NCI-H226 (cell line): ENCODE data around the gene LPP.

Experiments
- DNase-seq: peaks from one replicate; pipeline ENCODE4 v3.0.0-alpha.2; 2015

LPP gene

DNA sequence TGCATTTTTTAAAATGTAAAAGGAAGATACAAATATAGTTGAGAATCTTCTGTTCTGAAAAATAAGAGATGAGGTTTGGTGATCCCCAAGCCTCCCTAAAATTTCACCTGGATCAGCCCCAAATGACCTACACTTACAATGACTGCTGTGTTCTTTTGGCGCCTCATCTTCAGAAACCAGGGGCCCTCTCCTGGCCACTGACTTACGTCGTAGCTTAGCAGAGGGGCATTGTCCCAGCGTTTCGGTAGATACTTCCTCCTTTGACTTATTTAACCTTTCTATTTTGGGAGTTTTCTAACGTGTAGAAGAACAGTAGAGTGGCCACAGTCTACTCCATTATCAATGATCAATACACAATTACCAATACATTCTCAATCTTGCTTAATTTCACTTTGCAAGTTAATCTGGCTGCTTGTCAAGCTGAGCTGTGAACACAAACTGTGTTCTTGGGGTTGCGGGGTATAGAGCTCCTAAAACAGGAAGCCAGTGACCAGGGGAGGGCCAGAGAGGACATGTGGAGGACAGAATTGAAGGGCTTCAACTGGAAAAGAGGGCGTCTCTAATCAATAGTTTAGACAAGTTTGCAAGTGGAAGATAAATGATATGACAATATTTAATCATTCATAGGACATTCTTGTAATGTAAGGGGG, 419.5 kb downstream of the LPP start:
- DNase-seq, result no peak

DNA sequence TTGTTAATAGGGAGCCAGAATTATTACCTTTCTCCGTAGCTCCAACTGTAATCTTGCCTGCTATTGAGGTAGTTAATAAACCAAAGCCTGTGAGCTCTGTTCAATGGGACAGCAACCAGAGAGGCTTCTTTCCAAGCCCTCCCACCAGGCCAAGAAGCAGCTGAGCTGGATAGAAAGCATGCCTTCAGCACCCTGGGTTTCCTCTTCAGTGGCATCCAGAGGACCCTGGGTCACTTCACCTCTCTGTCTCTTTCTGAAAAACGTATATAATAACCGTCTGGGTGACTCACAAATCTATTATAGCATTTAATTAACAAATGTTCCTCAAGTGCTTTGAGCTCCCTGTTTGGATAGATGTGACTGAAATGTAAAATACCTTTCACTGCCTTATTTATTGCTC, 420.0 kb downstream of the LPP start:
- DNase-seq, result no peak

DNA sequence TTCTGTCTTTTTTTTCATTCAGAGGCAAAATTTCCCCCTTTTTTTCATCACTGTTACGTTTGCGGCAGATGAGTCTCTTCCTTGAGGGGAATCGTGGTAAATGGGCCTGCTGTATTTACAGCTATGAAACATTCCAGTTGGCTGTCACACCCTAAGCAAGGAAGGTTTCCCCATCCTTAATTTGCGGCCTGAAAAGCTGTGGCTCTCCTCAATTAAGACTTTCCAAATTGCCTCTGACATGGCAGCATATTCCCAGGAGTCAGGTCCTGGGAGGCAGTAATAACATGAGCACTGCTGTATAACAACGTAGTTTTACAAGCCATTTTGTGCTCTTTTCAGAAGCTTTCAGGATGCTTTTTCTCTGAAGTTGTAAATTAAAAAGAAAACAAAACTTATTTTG, 420.9 kb downstream of the LPP start:
- no peak for DNase-seq

DNA sequence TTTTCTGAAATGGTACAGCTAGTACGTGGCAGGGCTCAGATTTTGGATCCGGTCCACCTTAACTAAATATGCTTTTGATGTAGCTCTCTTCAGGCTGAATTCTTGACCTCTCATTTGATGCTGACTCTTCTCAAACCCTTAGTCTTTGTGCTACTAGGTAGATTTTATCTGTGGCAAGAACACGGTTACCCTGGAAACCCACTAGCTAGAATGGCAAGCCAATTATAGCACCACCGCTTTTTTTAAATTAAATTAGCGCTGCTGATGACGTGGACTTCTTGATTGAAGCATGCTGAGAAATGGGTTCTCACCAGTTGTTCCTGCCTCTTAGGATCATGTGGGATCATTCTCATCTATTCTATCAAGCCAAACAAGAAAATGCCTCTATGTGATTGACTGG, 421.5 kb downstream of the LPP start:
- DNase-seq, result no peak

DNA sequence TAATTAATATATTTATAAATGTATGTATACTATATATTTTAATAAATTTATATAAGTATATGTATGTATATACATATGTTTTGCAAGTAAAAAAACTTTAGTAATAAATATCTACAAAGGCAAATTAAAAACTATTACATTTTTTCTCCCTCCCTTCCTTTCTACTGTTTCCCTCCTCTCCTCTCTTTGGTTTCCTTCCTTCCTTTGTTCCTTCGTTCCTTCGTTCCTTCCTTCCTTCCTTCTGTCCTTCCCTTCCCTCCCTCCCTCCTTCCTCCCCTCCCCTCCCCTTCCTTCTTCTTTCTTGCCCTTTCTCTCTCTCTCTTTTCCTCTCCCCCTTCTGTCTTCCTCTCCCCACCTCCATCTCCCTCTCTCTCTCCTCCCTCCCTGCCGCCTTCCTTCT, 423.6 kb downstream of the LPP start:
- DNase-seq, result no peak

DNA sequence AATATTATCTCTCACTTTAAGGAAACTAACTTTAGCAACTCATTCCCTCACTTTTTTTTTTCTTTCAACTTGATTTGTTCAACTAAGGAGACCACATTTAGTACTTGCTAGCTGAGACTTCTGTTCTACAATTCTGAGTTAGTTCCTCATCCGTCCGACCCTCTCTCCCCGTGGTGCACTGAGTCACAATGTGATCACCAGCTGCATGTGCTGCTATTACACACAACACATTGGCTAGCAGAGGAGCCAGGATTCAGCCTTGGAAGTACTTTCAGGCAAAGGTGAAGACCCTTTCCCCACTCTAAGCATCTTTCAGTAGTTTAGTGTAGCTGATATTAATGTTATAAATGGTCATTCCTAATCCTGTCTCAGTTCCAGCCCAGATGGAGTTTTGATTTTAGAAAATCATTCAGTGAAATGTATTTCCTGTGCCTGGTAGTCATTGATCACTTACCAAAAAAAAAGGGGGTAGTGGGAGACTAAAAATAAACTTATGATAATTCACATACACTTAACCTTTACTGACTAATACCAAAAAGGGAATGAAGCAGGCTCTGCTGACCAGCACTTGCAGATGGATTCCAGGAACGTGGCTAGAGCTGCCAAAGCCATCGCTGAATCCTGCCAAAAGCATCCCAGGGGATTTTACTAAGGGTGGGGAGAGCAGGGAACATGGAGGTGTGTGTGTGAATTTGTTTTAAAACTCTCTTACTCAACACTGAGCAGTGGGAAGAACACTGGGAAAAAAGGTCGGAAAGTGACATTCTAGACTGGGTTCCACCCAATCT, 424.8 kb downstream of the LPP start:
- no peak for DNase-seq

DNA sequence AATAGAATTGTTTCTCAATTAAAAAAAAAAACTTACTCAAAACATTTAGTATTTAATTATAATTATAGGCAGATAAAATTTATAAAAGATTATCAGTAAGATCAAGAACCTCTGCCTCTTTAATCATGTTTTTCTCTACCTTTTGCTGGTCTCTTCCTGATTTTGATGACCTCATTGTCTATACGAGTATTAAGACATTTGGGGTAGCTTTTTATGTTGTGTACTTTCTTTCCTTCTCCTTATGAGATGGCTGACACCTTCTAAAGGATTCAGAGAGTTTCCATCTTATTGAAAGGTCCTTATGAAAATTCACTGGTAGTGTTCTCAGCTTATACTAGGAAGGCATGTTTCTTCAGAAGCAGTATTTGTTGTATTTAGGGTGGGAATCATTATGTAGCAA, 426.3 kb downstream of the LPP start:
- DNase-seq, result no peak

DNA sequence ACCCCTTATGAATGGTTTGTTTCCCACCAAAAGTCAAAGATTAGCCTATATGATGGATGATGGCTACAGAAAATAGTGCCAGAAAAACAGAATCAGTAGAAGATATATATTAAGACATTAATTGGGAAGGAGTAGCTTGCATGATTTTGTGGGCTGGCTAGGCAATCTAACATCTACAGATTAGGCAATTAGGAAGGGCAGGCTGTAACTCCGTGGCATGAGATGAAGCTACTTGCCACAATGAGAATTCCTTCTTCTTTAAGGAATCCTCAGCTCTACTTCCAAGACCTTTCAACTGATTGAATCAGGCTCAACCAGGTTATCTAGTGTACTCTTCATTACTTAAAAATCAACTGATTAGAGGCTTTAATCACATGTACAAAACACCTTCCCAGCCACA, 426.7 kb downstream of the LPP start:
- no peak for DNase-seq

DNA sequence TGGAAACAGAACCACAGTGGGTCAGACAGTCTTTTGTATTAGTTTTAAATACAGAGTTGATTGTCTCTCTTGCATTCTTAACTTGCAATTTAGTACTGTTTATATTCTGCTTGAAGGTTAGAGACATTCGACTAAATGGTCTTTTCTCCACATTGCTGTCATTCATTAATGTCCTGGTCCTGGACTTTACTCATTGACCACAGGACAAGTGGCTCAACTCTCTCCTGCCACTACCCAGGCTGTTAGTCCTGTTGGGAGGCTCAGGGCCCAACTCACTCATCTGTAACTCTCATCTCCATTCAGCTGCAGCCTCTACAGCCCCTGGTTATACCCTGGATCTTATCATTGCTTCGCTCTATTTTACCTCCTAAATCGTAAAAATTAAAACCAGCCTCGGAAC, 427.4 kb downstream of the LPP start:
- DNase-seq, result no peak

DNA sequence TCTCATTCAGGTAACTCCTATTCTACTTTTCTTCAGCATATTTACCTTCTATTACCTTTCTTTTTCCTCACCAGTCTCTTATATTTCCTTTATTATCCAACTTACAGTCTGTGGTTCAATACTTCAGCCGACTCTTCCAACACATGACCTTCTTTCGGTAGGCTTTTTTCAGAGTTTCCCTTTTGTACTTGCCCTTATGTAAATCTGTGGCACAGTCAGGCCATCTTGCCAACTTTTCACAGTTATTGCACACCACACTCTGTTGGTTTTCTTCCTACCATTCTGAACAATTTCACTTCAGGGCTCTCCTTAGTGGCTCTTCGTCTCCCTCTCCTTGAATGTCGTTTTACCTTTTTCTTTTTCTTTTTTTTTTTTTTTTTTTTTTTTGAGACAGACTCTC, 427.8 kb downstream of the LPP start:
- DNase-seq, result no peak

DNA sequence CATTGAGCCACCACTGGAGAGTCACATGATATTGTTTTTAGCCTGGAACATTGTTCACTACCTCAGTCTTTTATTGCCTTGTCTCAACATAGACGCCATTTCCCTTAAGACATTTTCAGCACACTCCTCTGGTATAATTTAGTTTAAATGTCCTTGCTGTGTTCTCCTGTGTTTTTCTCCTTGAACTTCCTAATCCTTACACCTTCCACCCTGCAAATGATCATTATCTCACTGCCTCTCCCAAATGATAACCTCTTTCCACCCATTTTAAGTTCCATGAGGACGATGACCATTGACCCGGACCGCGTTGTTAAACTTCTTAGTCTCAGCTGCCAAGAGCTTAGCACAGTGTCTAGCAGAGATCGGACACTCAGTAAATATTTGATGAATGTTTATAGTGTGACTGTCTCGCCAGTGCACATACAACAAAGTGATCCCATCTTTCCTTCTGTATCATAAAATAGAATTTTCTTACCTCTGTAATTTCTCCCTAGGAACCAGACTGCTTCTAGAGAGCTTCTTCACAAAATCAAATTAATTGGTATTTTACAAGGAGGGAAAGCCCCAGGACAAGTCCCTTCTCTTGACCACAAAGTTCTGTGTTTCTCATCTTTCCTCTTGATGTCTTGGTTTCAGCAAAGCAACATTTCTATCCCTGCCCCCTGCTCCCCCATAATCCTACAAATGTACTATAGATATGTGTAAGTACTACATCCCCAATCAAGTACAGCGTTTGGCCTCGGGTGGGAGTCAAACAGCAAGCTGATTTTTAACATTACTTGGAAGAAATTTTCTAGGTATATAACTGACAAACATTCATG, 429.6 kb downstream of the LPP start:
- DNase-seq, result no peak

DNA sequence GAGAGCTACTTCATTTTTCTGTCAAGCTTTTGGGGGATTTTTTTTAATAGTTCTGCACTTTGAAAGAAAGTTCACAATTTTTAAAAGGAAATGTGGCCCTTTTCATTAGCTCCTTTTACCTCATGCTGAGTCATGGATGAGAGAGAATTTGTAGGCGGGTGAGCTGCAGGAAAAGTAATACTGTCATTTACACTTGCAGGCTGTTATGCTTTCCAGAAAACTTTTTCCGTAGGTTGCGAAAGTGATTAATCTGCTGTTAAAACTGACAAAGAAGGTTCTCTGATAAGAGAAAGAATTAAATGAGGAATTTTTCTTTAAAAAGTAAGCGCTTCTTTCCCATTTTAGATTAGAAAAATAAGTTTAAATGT, 430.2 kb downstream of the LPP start:
- peak; percentile 74 for DNase-seq

DNA sequence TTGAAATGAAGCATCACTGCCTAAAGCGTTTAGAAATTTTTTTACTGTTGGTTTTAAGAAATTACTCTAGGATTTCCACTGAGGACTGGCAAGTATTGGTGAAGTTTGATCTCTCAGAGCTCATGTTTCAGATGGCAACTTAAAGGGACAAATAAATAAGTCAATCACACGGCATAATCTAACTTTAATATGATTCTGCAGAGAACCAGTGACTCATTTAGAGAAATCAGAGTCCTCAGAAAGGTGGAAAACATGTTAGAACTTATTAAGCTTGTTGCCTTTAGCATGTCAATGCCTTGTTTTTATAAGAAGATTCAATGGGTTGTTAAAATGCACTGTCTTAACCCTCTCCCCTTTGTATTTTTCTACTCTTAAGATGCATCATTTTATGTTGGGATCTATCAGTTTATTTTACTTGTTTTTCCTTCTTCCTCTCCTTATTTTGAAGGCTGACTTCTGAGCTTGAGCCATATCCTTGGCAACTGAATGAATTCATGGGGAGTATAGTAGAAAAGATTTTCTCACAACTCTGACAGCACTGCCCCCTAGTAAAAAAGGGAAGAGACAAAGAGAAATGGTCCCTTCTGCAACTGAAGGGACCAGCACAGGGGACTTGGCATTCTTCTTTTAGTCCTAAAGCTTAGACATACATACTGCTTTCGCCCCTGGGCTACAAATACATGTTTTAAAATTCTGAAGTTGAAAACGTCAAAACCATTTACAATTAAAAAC, 431.2 kb downstream of the LPP start:
- DNase-seq, result no peak

DNA sequence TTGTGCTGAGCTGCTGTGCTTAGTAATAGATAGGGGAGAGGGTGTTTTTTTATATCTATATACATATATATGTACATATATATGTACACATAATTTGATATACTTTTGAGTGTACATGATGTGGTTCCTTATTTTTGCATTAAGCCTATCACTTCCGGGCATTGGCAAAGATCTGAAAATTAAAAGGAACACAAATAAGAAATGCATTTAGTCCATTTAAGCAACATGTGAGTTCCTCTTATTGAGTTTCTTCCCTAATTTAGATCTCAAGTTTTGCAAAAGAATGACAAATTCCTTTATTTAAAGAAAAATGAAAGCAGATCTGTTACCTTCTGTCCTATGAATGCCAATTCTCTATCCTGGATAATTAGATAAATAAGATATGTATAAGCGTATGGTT, 435.1 kb downstream of the LPP start:
- DNase-seq, result no peak

DNA sequence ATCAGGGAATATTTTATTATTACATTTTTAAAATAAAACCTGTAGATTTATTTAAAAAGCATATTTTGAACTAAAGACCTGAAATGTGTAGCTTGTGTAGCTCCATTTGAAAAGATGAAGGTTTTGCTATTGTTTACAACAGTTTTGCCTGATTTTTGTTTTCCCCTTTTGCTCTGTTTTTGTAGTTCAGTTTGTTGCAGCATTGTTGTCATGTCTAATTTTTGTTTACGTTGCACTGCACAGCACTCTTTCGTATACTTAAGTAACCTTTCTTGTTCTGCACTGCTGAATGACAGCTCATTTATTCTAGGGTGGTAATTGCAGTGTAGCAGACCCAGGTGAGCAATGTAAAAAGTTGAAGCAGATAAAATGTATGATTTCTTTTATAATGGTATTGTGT, 435.8 kb downstream of the LPP start:
- DNase-seq, result no peak

DNA sequence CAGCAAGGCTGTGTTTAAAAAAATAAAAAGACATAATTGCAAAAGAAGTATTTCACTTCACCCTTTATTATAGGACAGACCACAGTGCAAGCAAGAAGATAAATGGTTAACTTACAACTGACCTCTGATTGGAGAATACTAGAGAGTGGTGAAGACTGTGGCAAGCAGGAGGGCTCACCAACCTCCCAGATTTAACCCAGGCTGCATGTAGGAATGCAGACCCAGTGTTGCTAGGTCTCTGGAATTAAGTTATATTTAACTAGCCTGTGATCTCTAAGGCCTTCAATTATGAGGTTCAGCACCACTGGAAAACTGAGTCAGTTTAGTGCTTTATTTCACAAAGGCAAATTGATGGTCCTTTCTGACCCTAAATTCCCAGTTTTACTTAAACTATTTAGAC, 436.6 kb downstream of the LPP start:
- no peak for DNase-seq

DNA sequence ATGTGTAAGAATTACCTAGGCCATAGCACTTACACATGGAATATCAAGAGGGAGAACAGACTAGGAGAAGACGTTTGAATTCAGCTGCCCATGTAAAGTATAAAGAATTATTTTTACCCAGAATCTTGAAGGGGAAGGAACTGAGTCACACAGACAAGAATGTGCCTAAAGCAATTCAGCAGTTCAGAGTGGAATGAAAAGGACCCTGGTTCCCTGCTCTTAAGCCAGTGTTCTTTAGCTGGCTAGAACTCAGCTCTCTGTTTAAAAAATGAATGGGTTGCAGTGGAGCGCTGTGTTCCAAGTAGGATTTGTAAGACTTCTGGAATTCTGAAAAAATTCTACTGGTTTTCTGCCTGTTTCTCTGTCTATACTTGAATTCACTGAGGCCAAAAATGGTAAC, 440.2 kb downstream of the LPP start:
- DNase-seq, result peak; percentile 85

DNA sequence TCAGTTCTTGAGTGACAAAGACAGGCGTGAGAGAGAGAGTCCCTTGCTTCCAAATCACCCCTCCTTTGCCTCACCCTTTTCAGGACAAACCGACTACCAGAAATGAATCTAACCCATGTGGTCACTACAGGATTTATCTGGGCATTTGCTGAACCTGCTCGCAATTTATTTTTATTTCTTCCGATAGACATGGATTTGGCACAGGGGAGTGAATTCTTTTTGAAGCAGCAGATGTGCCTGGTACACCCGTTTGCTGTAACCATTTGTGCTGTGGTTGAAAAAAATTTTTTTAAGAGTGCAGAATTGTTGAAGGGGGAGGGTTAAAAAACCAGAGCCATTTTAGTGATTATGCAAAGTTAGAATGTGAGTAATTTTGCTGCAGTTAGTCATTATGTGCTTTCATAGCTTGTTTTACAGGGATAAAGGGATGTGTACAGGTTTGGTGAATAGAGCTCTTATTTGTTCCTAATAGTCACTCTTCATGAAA, 442.0 kb downstream of the LPP start:
- DNase-seq, result peak; percentile 6

DNA sequence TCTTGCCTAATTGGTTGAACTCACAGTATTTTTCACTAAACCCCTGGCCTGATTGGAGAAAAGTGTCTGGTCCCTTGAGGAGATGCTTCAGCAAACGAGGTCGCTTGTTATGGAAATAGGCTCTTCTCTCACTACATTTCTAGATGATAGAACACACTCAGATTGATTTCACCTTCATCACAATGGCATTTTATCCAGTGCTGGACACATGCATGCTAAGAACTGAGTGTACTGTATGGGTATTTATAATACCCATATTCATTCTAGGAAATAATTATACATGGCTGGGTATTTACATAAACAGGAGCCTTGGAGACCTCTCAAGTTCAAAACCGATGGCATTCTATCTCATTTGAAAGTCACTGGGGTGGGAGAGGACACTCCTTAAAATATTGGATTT, 444.9 kb downstream of the LPP start:
- DNase-seq, result no peak

DNA sequence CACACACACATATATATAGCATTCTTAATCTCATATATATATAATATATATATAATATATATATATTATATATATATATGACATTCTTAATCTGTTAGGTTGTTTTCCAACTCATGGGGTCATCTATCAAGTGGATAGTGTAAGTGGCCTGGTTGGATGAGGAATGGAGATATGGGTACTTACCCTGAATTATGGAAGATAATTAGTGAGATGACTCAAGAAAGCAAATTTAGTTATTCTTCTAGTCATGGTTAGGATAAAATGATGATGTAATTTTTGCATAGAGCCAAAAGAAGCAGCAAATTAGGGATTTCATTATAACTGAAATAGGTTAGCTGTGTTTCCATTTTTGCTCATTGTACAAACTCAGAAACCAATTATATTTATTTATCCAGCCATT, 448.2 kb downstream of the LPP start:
- DNase-seq, result no peak

DNA sequence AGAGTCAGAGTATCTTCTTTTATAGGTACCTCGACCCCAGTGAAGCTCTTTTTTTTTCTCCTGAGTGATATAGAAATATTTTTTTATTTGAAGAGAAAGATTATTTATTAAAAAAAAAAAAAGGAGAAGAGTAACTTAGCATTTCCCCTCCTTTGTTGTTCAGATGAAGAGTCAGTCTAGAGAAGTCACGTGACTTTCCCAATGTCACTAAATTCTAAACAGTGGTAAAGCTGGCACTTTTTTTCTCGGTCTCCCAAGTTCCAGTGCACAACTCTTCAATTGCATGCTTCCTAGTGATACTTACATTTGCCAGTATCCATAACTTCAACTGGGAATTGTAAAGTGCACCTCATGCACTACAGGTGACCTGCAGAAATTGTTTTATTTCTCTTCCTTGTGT, 448.7 kb downstream of the LPP start:
- no peak for DNase-seq

DNA sequence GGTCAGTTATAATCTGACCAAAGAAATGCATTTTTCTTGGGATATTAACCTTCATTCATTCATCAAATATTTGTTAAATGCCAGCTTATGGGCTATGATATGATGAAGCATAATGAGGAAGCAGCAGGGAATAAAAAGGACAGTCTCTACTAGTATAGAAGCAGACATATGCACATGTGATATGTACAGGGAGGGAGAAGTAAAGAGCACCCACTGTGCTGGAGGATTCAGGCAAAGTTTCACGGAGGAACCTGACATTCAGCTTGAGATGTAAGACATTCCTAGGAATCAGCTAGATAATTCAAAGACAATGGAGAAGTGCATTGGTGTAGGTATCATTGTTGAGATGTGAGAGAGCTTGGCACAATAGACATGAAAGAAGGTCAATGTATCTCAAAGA, 450.7 kb downstream of the LPP start:
- no peak for DNase-seq

DNA sequence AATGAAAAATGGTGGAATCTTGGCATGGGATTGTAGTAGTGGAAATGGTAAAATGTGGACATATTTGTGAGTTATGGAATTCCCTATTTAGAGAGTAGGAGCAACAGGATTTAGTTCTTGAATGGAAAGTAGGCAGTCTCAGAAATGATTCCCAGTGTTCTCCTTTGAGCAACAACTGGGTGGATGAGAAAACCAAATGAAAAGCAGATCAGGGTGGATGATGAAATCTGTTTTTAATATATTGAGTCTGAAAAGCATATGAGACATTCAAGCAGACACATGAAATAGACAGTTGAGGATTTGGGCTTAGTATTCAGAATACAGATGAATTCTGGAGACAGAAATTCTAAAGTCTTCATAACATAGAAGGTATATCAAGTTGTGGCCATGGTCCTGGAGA, 451.3 kb downstream of the LPP start:
- DNase-seq, result no peak
